Measurements from ENCODE around the gene CRACR2A.

Gene CRACR2A

GRCh38 chr12:3752741-3753486 lies at the start of gene CRACR2A:
CRACR2A (minus strand) TSS chr12:3753109; CDS start chr12:3696999, 56,110 bp downstream.
- DNase-seq (ENCODE audit: low spot score): peak; percentile 92

GRCh38 chr12:3797531-3798048 lies 44.7 kb upstream of the CRACR2A start:
- no peak for DNase-seq (ENCODE audit: low spot score)

GRCh38 chr12:3795492-3796133 lies 42.7 kb upstream of the CRACR2A start:
- DNase-seq (ENCODE audit: low spot score): no peak

GRCh38 chr12:3795066-3795465 lies 42.2 kb upstream of the CRACR2A start:
- DNase-seq (ENCODE audit: low spot score): no peak

- DNase-seq (ENCODE audit: low spot score): no peak
Observed at GRCh38 chr12:3792623-3793288, 39.8 kb upstream of the CRACR2A start.

- DNase-seq (ENCODE audit: low spot score): no peak
Observed at GRCh38 chr12:3791256-3791874, 38.5 kb upstream of the CRACR2A start.

- no peak for DNase-seq (ENCODE audit: low spot score)
Observed at GRCh38 chr12:3790642-3791041, 37.7 kb upstream of the CRACR2A start.

GRCh38 chr12:3789838-3790237 lies 36.9 kb upstream of the CRACR2A start:
- DNase-seq (ENCODE audit: low spot score): no peak

GRCh38 chr12:3777206-3777809 lies 24.4 kb upstream of the CRACR2A start:
- peak; percentile 75 for DNase-seq (ENCODE audit: low spot score)

- DNase-seq (ENCODE audit: low spot score): no peak
Observed at GRCh38 chr12:3775385-3776035, 22.6 kb upstream of the CRACR2A start.

GRCh38 chr12:3772380-3772779 lies 19.5 kb upstream of the CRACR2A start:
- DNase-seq (ENCODE audit: low spot score): peak; percentile 16

- DNase-seq (ENCODE audit: low spot score): no peak
Observed at GRCh38 chr12:3771853-3772252, 18.9 kb upstream of the CRACR2A start.

- peak; percentile 41 for DNase-seq (ENCODE audit: low spot score)
Observed at GRCh38 chr12:3770891-3771290, 18.0 kb upstream of the CRACR2A start.

- no peak for DNase-seq (ENCODE audit: low spot score)
Observed at GRCh38 chr12:3768911-3769447, 16.1 kb upstream of the CRACR2A start.

GRCh38 chr12:3761116-3761735 lies 8.3 kb upstream of the CRACR2A start:
- no peak for DNase-seq (ENCODE audit: low spot score)

GRCh38 chr12:3759878-3760277 lies 7.0 kb upstream of the CRACR2A start:
- no peak for DNase-seq (ENCODE audit: low spot score)

- DNase-seq (ENCODE audit: low spot score): no peak
Observed at GRCh38 chr12:3757261-3757660, 4.4 kb upstream of the CRACR2A start.

- DNase-seq (ENCODE audit: low spot score): no peak
Observed at GRCh38 chr12:3755898-3756297, 3.0 kb upstream of the CRACR2A start.

GRCh38 chr12:3753544-3754284 lies 805 bp upstream of the CRACR2A start:
- peak; percentile 51 for DNase-seq (ENCODE audit: low spot score)
